HG03064 (cell line): Measurements from ENCODE around the gene ARMC2.

Experiments
- ATAC-seq: cut with Tn5 transposase; IDR thresholded peaks from one replicate; pipeline ENCODE4 v1.9.1; 2021; ENCODE audit warnings: low read depth; ENCODE audit not compliant: unreplicated experiment

The ARMC2 gene

GRCh38 chr6:108982154-108983113 lies 134.2 kb downstream of the ARMC2 start:
- no peak for ATAC-seq

- ATAC-seq: no peak
Observed at GRCh38 chr6:108983151-108983550, 134.9 kb downstream of the ARMC2 start.

- no peak for ATAC-seq
Observed at GRCh38 chr6:108985301-108985700, 137.1 kb downstream of the ARMC2 start.

GRCh38 chr6:108987156-108987555 lies 138.9 kb downstream of the ARMC2 start:
- ATAC-seq: no peak

GRCh38 chr6:108988296-108988695 lies 140.1 kb downstream of the ARMC2 start:
- ATAC-seq: no peak

GRCh38 chr6:108988765-108989164 lies 140.5 kb downstream of the ARMC2 start:
- ATAC-seq: no peak

- ATAC-seq: no peak
Observed at GRCh38 chr6:108989700-108990099, 141.5 kb downstream of the ARMC2 start.

- ATAC-seq: no peak
Observed at GRCh38 chr6:108993876-108994275, 145.7 kb downstream of the ARMC2 start.

GRCh38 chr6:108995296-108995695 lies 147.1 kb downstream of the ARMC2 start:
- no peak for ATAC-seq

GRCh38 chr6:108996208-108996607 lies 148.0 kb downstream of the ARMC2 start:
- no peak for ATAC-seq

- ATAC-seq: no peak
Observed at GRCh38 chr6:108998485-108998884, 150.3 kb downstream of the ARMC2 start.

GRCh38 chr6:108999428-108999827 lies 151.2 kb downstream of the ARMC2 start:
- no peak for ATAC-seq

- no peak for ATAC-seq
Observed at GRCh38 chr6:109000289-109000688, 152.1 kb downstream of the ARMC2 start.

- no peak for ATAC-seq
Observed at GRCh38 chr6:109001291-109001894, 153.2 kb downstream of the ARMC2 start.

GRCh38 chr6:109002051-109002697 lies 154.0 kb downstream of the ARMC2 start:
- ATAC-seq: no peak

GRCh38 chr6:109002882-109003281 lies 154.7 kb downstream of the ARMC2 start:
- no peak for ATAC-seq

GRCh38 chr6:109006818-109007217 lies 158.6 kb downstream of the ARMC2 start:
- ATAC-seq: no peak

GRCh38 chr6:109007521-109007920 lies 159.3 kb downstream of the ARMC2 start:
- no peak for ATAC-seq

- no peak for ATAC-seq
Observed at GRCh38 chr6:109008054-109008453, 159.8 kb downstream of the ARMC2 start.

GRCh38 chr6:109008537-109009235 lies 160.5 kb downstream of the ARMC2 start:
- ATAC-seq: peak; percentile 5
